Measurements from ENCODE around the gene POC5. TPM values are rescaled to one million over a fixed set of nuclear protein-coding genes. Genes with fewer than 3 reads are reported as not detected.

POC5 gene
- total and polyA plus RNA-seq, 2 of the 13 experiments (the other 11 are each of a cell fraction or from before 2014, with no cell fraction given) = 6.9 to 9.3 TPM

DNA sequence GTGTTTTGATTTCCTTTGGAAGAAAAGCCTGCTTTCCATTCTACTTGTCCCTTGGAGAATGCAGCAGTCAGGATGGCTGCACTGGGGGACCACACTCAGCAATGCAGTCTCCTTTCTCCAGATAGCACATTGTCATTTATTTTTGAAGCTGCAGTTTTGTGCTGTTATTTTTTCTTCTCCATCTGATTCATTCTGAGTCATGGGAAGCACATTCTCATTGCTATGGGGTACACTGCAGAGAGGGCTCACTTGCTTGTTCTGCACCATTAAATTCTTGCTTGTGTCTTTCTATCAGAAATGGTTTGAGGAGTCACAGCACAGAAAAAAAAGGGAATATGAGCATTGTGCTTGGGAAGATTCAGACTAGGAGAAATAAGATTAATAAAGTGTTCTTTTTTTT lies 39.7 kb upstream of the POC5 start (continued):
- TF ChIP-seq TMF1 (CRISPR knock-in tag; IDR thresholded peaks at IDR 0.05; ENCODE audit: low read depth) = no peak
- TF ChIP-seq TCF12 (IDR thresholded peaks at IDR 0.05) = no peak
- no peak for TF ChIP-seq TCF12 (CRISPR knock-in tag; IDR thresholded peaks at IDR 0.05)
- no peak for TF ChIP-seq ZNF10 (CRISPR knock-in tag; IDR thresholded peaks at IDR 0.05; ENCODE audit: borderline replicate concordance, low read depth)
- TF ChIP-seq TRIM24 (CRISPR knock-in tag; IDR thresholded peaks at IDR 0.05) = no peak
- no peak for TF ChIP-seq CCAR2 (optimal IDR thresholded peaks at IDR 0.05; ENCODE audit: low read depth, low read length)
- TF ChIP-seq SAP130 (CRISPR knock-in tag; IDR thresholded peaks at IDR 0.05; ENCODE audit: low read depth) = no peak
- no peak for TF ChIP-seq TAF1 (CRISPR knock-in tag; IDR thresholded peaks at IDR 0.05)

GRCh38 chr5:75756211-75756610 lies 39.0 kb upstream of the POC5 start:
- POLR2A ChIA-PET = no interaction called here
- TF ChIP-seq ARHGAP35 (CRISPR knock-in tag; IDR thresholded peaks at IDR 0.05; ENCODE audit: borderline replicate concordance) (no peak), ZNF746 (CRISPR knock-in tag; IDR thresholded peaks at IDR 0.05) (no peak)
- Histone ChIP-seq H3K4me1 (ENCODE audit: insufficient read depth, low read length) (no peaks in the 10 kb centered on the region), H3K36me3 (replicated peaks in 1 of 2; ENCODE audit: control insufficient read depth in 1 of 2, insufficient read depth in 2 of 2, low read length in 2 of 2) (no peaks in the 10 kb centered on the region), H3K4me3 (replicated peaks in 1 of 3; ENCODE audit: insufficient read depth in 1 of 3, low read depth in 2 of 3, low read length in 3 of 3) (no peak overlapping the region), H3K27ac (ENCODE audit: extremely low read length, insufficient read depth, low read length) (no peak overlapping the region), H4K20me1 (ENCODE audit: insufficient read depth, low read length) (no peaks in the 10 kb centered on the region), H2AFZ (ENCODE audit: low read length) (no peak overlapping the region), H3K9ac (ENCODE audit: insufficient read depth, low read depth, low read length) (no peak overlapping the region), H3K9me3 (ENCODE audit: low read length) (no peaks in the 10 kb centered on the region), H3K79me2 (ENCODE audit: insufficient read depth, low read length) (no peaks in the 10 kb centered on the region), H3K27me3 (ENCODE audit: control insufficient read depth in 1 of 2, insufficient read depth in 2 of 2, low read length in 2 of 2) (no peaks in the 10 kb centered on the region), H3K4me2 (ENCODE audit: low read depth, low read length) (no peak overlapping the region)
- intact Hi-C loops (cut with micrococcal nuclease; ENCODE audit: unreplicated experiment) = no loop called here
- no peak for DNase-seq (ENCODE audit: low spot score)
- ATAC-seq = no peak
- in situ Hi-C loops (cut with HindIII; ENCODE audit: extremely low pct_ligation_motif_present, low pct_unique_long_range_greater_than_20kb) = no loop called here
- FAIRE-seq = no peak
- 0% methylated on average over 2 of the region's 2 CpGs for WGBS (ENCODE audit: low lambda C conversion rate)
- no TSS peak for BruUV-seq (replicated peaks)
- CTCF ChIA-PET (ENCODE audit: low intra/inter-chr PET ratio, low total read pairs) = no interaction called here
